CD1c-positive myeloid dendritic cell (primary cell): Measurements from ENCODE around the gene SLC26A2.

Experiments used
- DNase-seq: peaks from one replicate; pipeline ENCODE4 v3.0.0-alpha.2; 2016; ENCODE audit errors: extremely low spot score

SLC26A2 gene

GRCh38 chr5:149961186-149961685, 678 bp downstream of the SLC26A2 start:
- DNase-seq: no peak

- DNase-seq: no peak
These were observed 1.4 kb downstream of the SLC26A2 start for GRCh38 chr5:149961957-149962409.

- DNase-seq: no peak
These were observed 2.2 kb downstream of the SLC26A2 start for GRCh38 chr5:149962601-149963300.

GRCh38 chr5:149963729-149964128, 3.2 kb downstream of the SLC26A2 start:
- DNase-seq: no peak

GRCh38 chr5:149966946-149967345, 6.4 kb downstream of the SLC26A2 start:
- DNase-seq: no peak

GRCh38 chr5:149969181-149969930, 8.8 kb downstream of the SLC26A2 start:
- no peak for DNase-seq

GRCh38 chr5:149975409-149975808, 14.9 kb downstream of the SLC26A2 start:
- no peak for DNase-seq

- DNase-seq: no peak
These were observed 19.3 kb downstream of the SLC26A2 start for GRCh38 chr5:149979896-149980295.

- DNase-seq: no peak
These were observed 20.6 kb downstream of the SLC26A2 start for GRCh38 chr5:149981206-149981605.

GRCh38 chr5:149982505-149982904, 21.9 kb downstream of the SLC26A2 start:
- DNase-seq: no peak

GRCh38 chr5:149988126-149988525, 27.6 kb downstream of the SLC26A2 start:
- no peak for DNase-seq

GRCh38 chr5:149990518-149991376, 30.2 kb downstream of the SLC26A2 start:
- DNase-seq: peak; percentile 79

GRCh38 chr5:149993471-149993870, 32.9 kb downstream of the SLC26A2 start:
- DNase-seq: no peak

- DNase-seq: no peak
These were observed 35.0 kb downstream of the SLC26A2 start for GRCh38 chr5:149995385-149996204.

GRCh38 chr5:149996205-149996890, 35.8 kb downstream of the SLC26A2 start:
- no peak for DNase-seq

- DNase-seq: no peak
These were observed 37.7 kb downstream of the SLC26A2 start for GRCh38 chr5:149998281-149998680.

GRCh38 chr5:149999359-149999758, 38.8 kb downstream of the SLC26A2 start:
- DNase-seq: no peak

- DNase-seq: peak; percentile 69
These were observed 39.3 kb downstream of the SLC26A2 start for GRCh38 chr5:149999866-150000255.

- DNase-seq: peak; percentile 93
These were observed 39.9 kb downstream of the SLC26A2 start, which contains the start of the genes HMGXB3 and TIGD6 for GRCh38 chr5:150000256-150000989. TSS of gene HMGXB3 (plus strand) at chr5:150000739. CDS start at chr5:150004853, 4,114 bp downstream. TSS of gene TIGD6 (minus strand) at chr5:150000654. CDS start at chr5:149996348, 4,306 bp downstream.
